HCT116 (cell line): ENCODE data around the gene TUBA1B. TPM values are rescaled to one million over a fixed set of nuclear protein-coding genes. Genes with fewer than 3 reads are reported as not detected.
"Not testable (repeated sequence)": the region's sequence is repeated elsewhere in the genome, so short reads cannot be mapped to it uniquely, and the experiment has no call there.

Experiments
- ATAC-seq: fragments of 200-7000 bp; cut with Tn5 transposase; 2 replicates; pipeline ENCODE4 v1.9.1; 2020; ENCODE audit warnings: mild to moderate bottlenecking, moderate library complexity
- BruUV-seq: library from RNA; stranded (reverse); fragments of 400-500 nt; replicated peaks from 2 replicates; lab custom pipeline; 2021; lab: Mats Ljungman, UMichigan
- CTCF ChIA-PET: fragments of 300-600 bp; sonication (Branson Sonifier 250); formaldehyde crosslinking; loops from one replicate; lab custom pipeline; 2021; ENCODE audit warnings: antibody characterized with exemption; lab: Charles Lee
- POLR2A ChIA-PET: fragments of 300-600, 350-600 bp; sonication (Branson Sonifier 250); formaldehyde crosslinking; loops from one replicate; lab custom pipeline; 2021; ENCODE audit warnings: antibody characterized with exemption; lab: Charles Lee
- RAD21 ChIA-PET, 2 experiments: fragments of 300-600 bp; sonication (Branson Sonifier 250); formaldehyde crosslinking; loops; one replicate each; lab custom pipeline; 2023; ENCODE audit warnings: low total read pairs in 2 of 2; ENCODE audit not compliant: uncharacterized antibody in 2 of 2, unreplicated experiment in 2 of 2, low non-redundant PET in 1 of 2; lab: Charles Lee
- DNase-seq: peaks from one replicate; pipeline ENCODE4 v3.0.0-alpha.2; 2010; ENCODE audit warnings: low read depth, low spot score
- H2AFZ ChIP-seq: fragments of 200-600 bp; shearing (Covaris generic), sonication (generic); 2 replicates; pipeline ENCODE4 v1.6.1; 2017; ENCODE audit warnings: low read depth, mixed run types, mixed read lengths, antibody characterized with exemption, low read length; ENCODE audit not compliant: poor library complexity, severe bottlenecking
- H3K27ac ChIP-seq: 2 replicates; pipeline ENCODE4 v1.5.1; 2012; ENCODE audit warnings: low read depth, low read length
- H3K27me3 ChIP-seq: fragments of 200-600 bp; sonication (generic); 2 replicates; pipeline ENCODE4 v1.6.1; 2016; ENCODE audit warnings: mixed run types, low read length, mixed read lengths; ENCODE audit not compliant: insufficient read depth
- H3K36me3 ChIP-seq, 2 experiments: fragments of 200-500 bp in 1 of 2; fragments of 200-600 bp in 1 of 2; sonication (Bioruptor generic) in 1 of 2; sonication (generic) in 1 of 2; 2 replicates each; pipeline versions ENCODE4 v1.5.1 to v1.6.1; 2014 to 2016; ENCODE audit warnings: low read length in 2 of 2, inconsistent platforms in 1 of 2, mixed read lengths in 1 of 2, mixed run types in 1 of 2; ENCODE audit not compliant: insufficient read depth in 2 of 2, control insufficient read depth in 1 of 2
- H3K4me1 ChIP-seq, 2 experiments: fragments of 200-600 bp in 1 of 2; sonication (generic) in 1 of 2; 2 replicates each; pipeline versions ENCODE4 v1.5.1 to v1.6.1; 2012 to 2017; ENCODE audit warnings: low read length in 2 of 2, inconsistent platforms in 1 of 2, mild to moderate bottlenecking in 1 of 2, mixed read lengths in 1 of 2, mixed run types in 1 of 2, moderate library complexity in 1 of 2; ENCODE audit not compliant: insufficient read depth in 2 of 2, control insufficient read depth in 1 of 2
- H3K4me2 ChIP-seq: fragments of 200-600 bp; sonication (generic); 2 replicates; pipeline ENCODE4 v1.6.1; 2017; ENCODE audit warnings: mixed run types, low read length, mixed read lengths
- H3K4me3 ChIP-seq, 2 experiments: fragments of 200-600 bp in 1 of 2; sonication (generic) in 1 of 2; replicated peaks in 1 of 2; 2 replicates each; pipeline ENCODE4 v1.5.1; 2011 to 2016; ENCODE audit warnings: low read length in 2 of 2, control low read depth in 1 of 2, low read depth in 1 of 2, mild to moderate bottlenecking in 1 of 2, mixed read lengths in 1 of 2, mixed run types in 1 of 2
- H3K79me2 ChIP-seq: fragments of 200-600 bp; sonication (generic); 2 replicates; pipeline ENCODE4 v1.6.1; 2017; ENCODE audit warnings: mild to moderate bottlenecking, mixed run types, low read length, moderate library complexity, mixed read lengths; ENCODE audit not compliant: insufficient read depth
- H3K9ac ChIP-seq: fragments of 200-600 bp; sonication (generic); 2 replicates; pipeline ENCODE4 v1.6.1; 2016; ENCODE audit warnings: low read length, mixed read lengths
- H3K9me2 ChIP-seq: fragments of 200-600 bp; sonication (generic), shearing (Covaris generic); 2 replicates; pipeline ENCODE4 v1.6.1; 2017; ENCODE audit warnings: mixed run types, mild to moderate bottlenecking, moderate library complexity; ENCODE audit not compliant: insufficient read depth
- H3K9me3 ChIP-seq, 2 experiments: fragments of 200-500 bp in 1 of 2; fragments of 200-600 bp in 1 of 2; sonication (Bioruptor generic) in 1 of 2; sonication (generic) in 1 of 2; 2 replicates each; pipeline ENCODE4 v1.6.1; 2014 to 2017; ENCODE audit warnings: low read length in 2 of 2, mixed read lengths in 2 of 2, inconsistent platforms in 1 of 2, low read depth in 1 of 2, mild to moderate bottlenecking in 1 of 2, mixed run types in 1 of 2, moderate library complexity in 1 of 2; ENCODE audit not compliant: control insufficient read depth in 1 of 2, insufficient read depth in 1 of 2
- H4K20me1 ChIP-seq: fragments of 200-600 bp; sonication (generic), shearing (Covaris generic); 2 replicates; pipeline ENCODE4 v1.6.1; 2017; ENCODE audit warnings: mixed run types, mild to moderate bottlenecking, moderate library complexity; ENCODE audit not compliant: insufficient read depth
- JUND ChIP-seq: IDR thresholded peaks from 2 replicates; pipeline ENCODE4 v1.6.1; 2012
- RAD21 ChIP-seq: IDR thresholded peaks from 2 replicates; pipeline ENCODE4 v1.6.1; 2012; ENCODE audit warnings: low read depth, mild to moderate bottlenecking
- SP1 ChIP-seq: IDR thresholded peaks from 2 replicates; pipeline ENCODE4 v1.6.1; 2012; ENCODE audit warnings: low read depth
- TCF7L2 ChIP-seq: IDR thresholded peaks from 2 replicates; pipeline ENCODE4 v1.7.0; 2011; ENCODE audit warnings: borderline replicate concordance, inconsistent platforms; ENCODE audit not compliant: insufficient read depth, insufficient read length; ENCODE audit errors: extremely low read depth
- YY1 ChIP-seq: IDR thresholded peaks from 2 replicates; pipeline ENCODE4 v1.6.1; 2011; ENCODE audit warnings: low read length, low read depth, moderate library complexity, mild to moderate bottlenecking; ENCODE audit not compliant: insufficient replicate concordance; ENCODE audit errors: extremely low read depth
- ZFX ChIP-seq: fragments of 450-650 bp; IDR thresholded peaks from 2 replicates; pipeline ENCODE4 v1.6.1; 2017
- intact Hi-C: fragments of 100-400 bp; cut with micrococcal nuclease; formaldehyde crosslinking; loops from 2 replicates; pipeline ENCODE4 v1.10.0; 2022
- total RNA-seq: library from RNA; stranded (reverse); gene quantifications from one replicate; pipeline ENCODE4 v1.2.1, GENCODE V29; 2021; ENCODE audit not compliant: unreplicated experiment
- TF ChIP-seq, protein P1 (sequence below): IDR thresholded peaks from 2 replicates; pipeline ENCODE4 v1.6.1; 2012
- TF ChIP-seq, protein P2 (sequence below), 3 experiments: fragments of 200-600 bp in 1 of 3; sonication (generic) in 1 of 3; IDR thresholded peaks in 2 of 3; conservative IDR thresholded peaks in 1 of 3; 2 replicates each; pipeline ENCODE4 v1.5.1; 2012 to 2017; ENCODE audit warnings: low read depth in 2 of 3, low read length in 2 of 3, antibody characterized with exemption in 1 of 3, borderline replicate concordance in 1 of 3, control low read depth in 1 of 3, mild to moderate bottlenecking in 1 of 3, mixed read lengths in 1 of 3, mixed run types in 1 of 3, moderate library complexity in 1 of 3; ENCODE audit not compliant: insufficient read depth in 1 of 3
- TF ChIP-seq, protein P3 (sequence below): IDR thresholded peaks from 2 replicates; pipeline ENCODE4 v1.6.1; 2011; ENCODE audit warnings: mild to moderate bottlenecking, low read length, moderate library complexity; ENCODE audit not compliant: insufficient replicate concordance; ENCODE audit errors: extremely low read depth
- TF ChIP-seq, protein P4 (sequence below): IDR thresholded peaks from 2 replicates; pipeline ENCODE4 v1.6.1; 2012

TUBA1B gene
- total RNA-seq, 1 experiment from 2014 or later, result 1,628 TPM

DNA sequence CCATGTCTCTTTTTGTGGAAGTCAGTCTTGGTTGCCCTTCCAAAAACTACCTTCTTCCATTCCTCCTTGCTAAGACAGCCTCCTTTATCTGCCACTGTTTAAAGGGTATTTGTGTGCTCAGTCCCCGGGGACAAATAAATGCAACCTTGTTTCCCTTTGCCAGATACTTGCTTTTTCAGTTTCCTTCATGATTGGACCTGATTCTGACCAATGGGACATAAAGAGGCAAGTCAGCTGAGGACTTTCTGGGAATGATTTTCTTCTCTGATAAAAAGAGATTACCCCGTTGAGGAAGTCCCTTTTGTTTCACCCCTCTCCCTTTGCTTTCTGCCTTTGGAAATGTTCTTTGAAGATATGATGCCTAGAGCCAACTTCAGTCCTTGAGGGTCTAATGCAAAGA is 7.4 kb upstream of the TUBA1B start (continued):
- TF ChIP-seq SP1 (no peak), ZFX (no peak)
- TF ChIP-seq, protein P1, sequence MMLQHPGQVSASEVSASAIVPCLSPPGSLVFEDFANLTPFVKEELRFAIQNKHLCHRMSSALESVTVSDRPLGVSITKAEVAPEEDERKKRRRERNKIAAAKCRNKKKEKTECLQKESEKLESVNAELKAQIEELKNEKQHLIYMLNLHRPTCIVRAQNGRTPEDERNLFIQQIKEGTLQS, result no peak

DNA sequence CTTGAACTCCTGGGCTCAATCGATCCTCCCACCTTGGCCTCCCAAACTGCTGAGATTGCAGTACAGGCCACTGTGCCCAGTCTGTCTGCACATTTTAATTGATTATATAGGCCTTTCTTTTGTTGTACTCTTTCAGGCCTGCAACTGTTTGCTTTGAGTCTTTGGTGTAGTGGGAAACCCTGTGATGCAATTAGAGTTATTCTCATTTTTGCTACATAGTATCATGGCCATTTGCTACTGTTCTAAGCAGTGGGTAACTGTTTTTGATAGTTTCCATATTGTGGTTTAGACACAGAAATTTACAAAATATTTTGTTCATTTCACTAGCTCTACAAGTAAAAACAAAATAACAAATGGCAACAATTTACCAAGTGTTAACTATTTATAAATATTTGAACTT is 6.3 kb upstream of the TUBA1B start:
- H3K9me3 ChIP-seq, result no peaks in the 10 kb centered on the region
- H3K4me3 ChIP-seq, result no peak overlapping the region
- CTCF ChIA-PET, result no interaction called here
- intact Hi-C loops, result loop anchor here (10.0 kb wide), 1 partner anchor 97 kb away; no protein-coding TSS in a partner anchor
- RAD21 ChIA-PET, result no interaction called here
- H2AFZ ChIP-seq, result no peak overlapping the region
- no TSS peak for BruUV-seq
- no peak for DNase-seq
- no peaks in the 10 kb centered on the region for H3K27me3 ChIP-seq
- peaks cover 15% of the 10 kb centered on the region; the same call in 1 of the 2 replicates for H3K79me2 ChIP-seq
- H3K4me1 ChIP-seq, result peaks cover 7 to 13% of the 10 kb centered on the region in 2 experiments; a peak in 3 of 4 replicates
- H3K36me3 ChIP-seq, result no peaks in the 10 kb centered on the region
- POLR2A ChIA-PET, result no interaction called here
- H3K9ac ChIP-seq, result no peak overlapping the region
- no peak for ATAC-seq
- H4K20me1 ChIP-seq, result no peaks in the 10 kb centered on the region
- TF ChIP-seq YY1, result no peak
- no peak for TF ChIP-seq RAD21
- TF ChIP-seq, protein P2, sequence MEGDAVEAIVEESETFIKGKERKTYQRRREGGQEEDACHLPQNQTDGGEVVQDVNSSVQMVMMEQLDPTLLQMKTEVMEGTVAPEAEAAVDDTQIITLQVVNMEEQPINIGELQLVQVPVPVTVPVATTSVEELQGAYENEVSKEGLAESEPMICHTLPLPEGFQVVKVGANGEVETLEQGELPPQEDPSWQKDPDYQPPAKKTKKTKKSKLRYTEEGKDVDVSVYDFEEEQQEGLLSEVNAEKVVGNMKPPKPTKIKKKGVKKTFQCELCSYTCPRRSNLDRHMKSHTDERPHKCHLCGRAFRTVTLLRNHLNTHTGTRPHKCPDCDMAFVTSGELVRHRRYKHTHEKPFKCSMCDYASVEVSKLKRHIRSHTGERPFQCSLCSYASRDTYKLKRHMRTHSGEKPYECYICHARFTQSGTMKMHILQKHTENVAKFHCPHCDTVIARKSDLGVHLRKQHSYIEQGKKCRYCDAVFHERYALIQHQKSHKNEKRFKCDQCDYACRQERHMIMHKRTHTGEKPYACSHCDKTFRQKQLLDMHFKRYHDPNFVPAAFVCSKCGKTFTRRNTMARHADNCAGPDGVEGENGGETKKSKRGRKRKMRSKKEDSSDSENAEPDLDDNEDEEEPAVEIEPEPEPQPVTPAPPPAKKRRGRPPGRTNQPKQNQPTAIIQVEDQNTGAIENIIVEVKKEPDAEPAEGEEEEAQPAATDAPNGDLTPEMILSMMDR (IDR thresholded peaks at IDR 0.05 in 2 of 3, conservative IDR thresholded peaks at IDR 0.05 in 1 of 3; ENCODE audit: borderline replicate concordance in 1 of 3, insufficient read depth in 1 of 3, low read depth in 2 of 3, low read length in 2 of 3), result no peak
- TF ChIP-seq, protein P3, sequence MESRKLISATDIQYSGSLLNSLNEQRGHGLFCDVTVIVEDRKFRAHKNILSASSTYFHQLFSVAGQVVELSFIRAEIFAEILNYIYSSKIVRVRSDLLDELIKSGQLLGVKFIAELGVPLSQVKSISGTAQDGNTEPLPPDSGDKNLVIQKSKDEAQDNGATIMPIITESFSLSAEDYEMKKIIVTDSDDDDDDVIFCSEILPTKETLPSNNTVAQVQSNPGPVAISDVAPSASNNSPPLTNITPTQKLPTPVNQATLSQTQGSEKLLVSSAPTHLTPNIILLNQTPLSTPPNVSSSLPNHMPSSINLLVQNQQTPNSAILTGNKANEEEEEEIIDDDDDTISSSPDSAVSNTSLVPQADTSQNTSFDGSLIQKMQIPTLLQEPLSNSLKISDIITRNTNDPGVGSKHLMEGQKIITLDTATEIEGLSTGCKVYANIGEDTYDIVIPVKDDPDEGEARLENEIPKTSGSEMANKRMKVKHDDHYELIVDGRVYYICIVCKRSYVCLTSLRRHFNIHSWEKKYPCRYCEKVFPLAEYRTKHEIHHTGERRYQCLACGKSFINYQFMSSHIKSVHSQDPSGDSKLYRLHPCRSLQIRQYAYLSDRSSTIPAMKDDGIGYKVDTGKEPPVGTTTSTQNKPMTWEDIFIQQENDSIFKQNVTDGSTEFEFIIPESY, result no peak
- TF ChIP-seq TCF7L2, result no peak
- TF ChIP-seq, protein P4, sequence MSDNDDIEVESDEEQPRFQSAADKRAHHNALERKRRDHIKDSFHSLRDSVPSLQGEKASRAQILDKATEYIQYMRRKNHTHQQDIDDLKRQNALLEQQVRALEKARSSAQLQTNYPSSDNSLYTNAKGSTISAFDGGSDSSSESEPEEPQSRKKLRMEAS, result no peak
- TF ChIP-seq JUND, result no peak
- no peak for TF ChIP-seq ZFX
- H3K9me2 ChIP-seq, result no peaks in the 10 kb centered on the region
- H3K27ac ChIP-seq, result no peak overlapping the region
- H3K4me2 ChIP-seq, result no peak overlapping the region

DNA sequence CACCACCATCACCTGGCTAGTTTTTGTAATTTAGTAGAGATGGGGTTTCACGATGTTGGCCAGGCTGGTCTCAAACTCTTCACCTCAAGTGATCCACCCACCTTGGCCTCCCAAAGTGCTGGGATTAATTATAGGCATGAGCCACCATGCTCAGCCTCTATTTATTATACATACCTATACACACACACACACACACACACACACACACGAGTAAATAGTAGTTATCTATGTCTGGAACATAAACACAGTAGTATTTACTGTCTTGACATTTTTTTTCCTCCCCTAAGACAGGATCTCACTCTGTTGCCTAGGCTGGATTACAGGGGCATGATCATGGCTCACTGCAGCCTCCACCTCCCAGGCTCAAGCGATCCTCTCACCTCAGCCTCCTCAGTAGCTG is 5.8 kb upstream of the TUBA1B start:
- BruUV-seq, H3K36me3 ChIP-seq, H3K9ac ChIP-seq, H3K27me3 ChIP-seq, H4K20me1 ChIP-seq, H3K9me2 ChIP-seq, H3K4me3 ChIP-seq, CTCF ChIA-PET, H2AFZ ChIP-seq, H3K27ac ChIP-seq, H3K9me3 ChIP-seq, POLR2A ChIA-PET, ATAC-seq, H3K4me2 ChIP-seq, RAD21 ChIA-PET, DNase-seq: not testable (repeated sequence)
- Histone ChIP-seq H3K79me2 (peaks cover 20% of the 10 kb centered on the region), H3K4me1 (peaks cover 11 to 18% of the 10 kb centered on the region in 2 experiments; a peak in 3 of 4 replicates)
- intact Hi-C loops, result loop anchor here (10.0 kb wide), 1 partner anchor 98 kb away; no protein-coding TSS in a partner anchor
